Peyer's patch (tissue), 4 donors: ENCODE results near the gene NAA25. TPM values are rescaled to one million over a fixed set of nuclear protein-coding genes. Genes with fewer than 3 reads are reported as not detected.
"Not testable (repeated sequence)": the region's sequence is repeated elsewhere in the genome, so short reads cannot be mapped to it uniquely, and the experiment has no call there.

ENCODE experiments used
- DNase-seq, 3 donors: peaks; one replicate each; pipeline ENCODE4 v3.0.0-alpha.2; 2017 to 2019
- H3K27ac ChIP-seq, 4 donors: fragments of 200-600 bp; sonication (generic); one replicate each; pipeline ENCODE4 v1.5.1; 2016 to 2019
- H3K27me3 ChIP-seq, 2 donors: fragments of 200-600 bp; sonication (generic); one replicate each; pipeline ENCODE4 v1.5.1; 2019
- H3K36me3 ChIP-seq, 3 donors: fragments of 200-600 bp; sonication (generic); one replicate each; pipeline ENCODE4 v1.5.1; 2016 to 2019
- H3K4me1 ChIP-seq, 4 donors: fragments of 200-600 bp; sonication (generic); one replicate each; pipeline ENCODE4 v1.5.1; 2016 to 2019
- H3K4me3 ChIP-seq, 4 donors: fragments of 200-600 bp; sonication (generic); 1 replicate in 3 of 4; 2 replicates in 1 of 4; pipeline ENCODE4 v1.5.1; 2016 to 2019; ENCODE audit warnings: mild to moderate bottlenecking in 1 of 4
- H3K9me3 ChIP-seq, 4 donors: fragments of 200-600 bp; sonication (generic); one replicate each; pipeline ENCODE4 v1.5.1; 2016 to 2019; ENCODE audit warnings: mild to moderate bottlenecking in 1 of 4
- POLR2A ChIP-seq, 2 donors: fragments of 450-650 bp; IDR thresholded peaks; one replicate each; pipeline ENCODE4 v1.5.1; 2017; ENCODE audit warnings: antibody characterized with exemption in 2 of 2, mild to moderate bottlenecking in 2 of 2, moderate library complexity in 2 of 2
- total RNA-seq, 4 donors: library from RNA; depleted of rRNA; stranded (reverse); fragments of >200 nt; gene quantifications; one replicate each; pipeline ENCODE4 v1.1.0, GENCODE V29; 2016
- TF ChIP-seq, protein P1 (sequence below), 6 experiments: fragments of 450-650 bp in 4 of 6; fragments of 200-600 bp in 2 of 6; sonication (generic) in 1 of 6; IDR thresholded peaks; one replicate each; pipeline ENCODE4 v1.5.1; 2017 to 2019; ENCODE audit warnings: antibody characterized with exemption in 6 of 6, mild to moderate bottlenecking in 3 of 6, moderate library complexity in 1 of 6

The NAA25 gene
- total RNA-seq, 4 donors from 2014 or later: 18.9 to 25.6 (median 22.2) TPM

DNA sequence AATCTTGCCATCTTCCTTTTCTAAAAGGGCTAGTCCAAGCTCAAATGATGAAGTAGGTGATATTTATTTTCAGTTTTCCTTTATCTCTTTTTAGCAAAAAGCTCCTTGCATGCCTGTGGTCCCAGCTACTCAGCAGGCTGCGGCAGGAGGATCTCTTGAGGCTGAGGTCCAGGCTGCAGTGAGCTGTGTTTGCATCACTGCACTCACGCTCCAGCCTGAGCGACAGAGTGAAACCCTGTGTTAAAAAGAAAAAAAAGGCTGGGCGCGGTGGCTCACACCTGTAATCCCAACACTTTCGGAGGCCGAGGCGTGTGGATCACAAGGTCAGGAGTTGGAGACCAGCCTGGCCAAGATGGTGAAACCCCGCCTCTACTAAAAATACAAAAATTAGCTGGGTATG lies 100.6 kb downstream of the NAA25 start:
- no peak for TF ChIP-seq POLR2A (IDR thresholded peaks at IDR 0.05)
- TF ChIP-seq, protein P1, sequence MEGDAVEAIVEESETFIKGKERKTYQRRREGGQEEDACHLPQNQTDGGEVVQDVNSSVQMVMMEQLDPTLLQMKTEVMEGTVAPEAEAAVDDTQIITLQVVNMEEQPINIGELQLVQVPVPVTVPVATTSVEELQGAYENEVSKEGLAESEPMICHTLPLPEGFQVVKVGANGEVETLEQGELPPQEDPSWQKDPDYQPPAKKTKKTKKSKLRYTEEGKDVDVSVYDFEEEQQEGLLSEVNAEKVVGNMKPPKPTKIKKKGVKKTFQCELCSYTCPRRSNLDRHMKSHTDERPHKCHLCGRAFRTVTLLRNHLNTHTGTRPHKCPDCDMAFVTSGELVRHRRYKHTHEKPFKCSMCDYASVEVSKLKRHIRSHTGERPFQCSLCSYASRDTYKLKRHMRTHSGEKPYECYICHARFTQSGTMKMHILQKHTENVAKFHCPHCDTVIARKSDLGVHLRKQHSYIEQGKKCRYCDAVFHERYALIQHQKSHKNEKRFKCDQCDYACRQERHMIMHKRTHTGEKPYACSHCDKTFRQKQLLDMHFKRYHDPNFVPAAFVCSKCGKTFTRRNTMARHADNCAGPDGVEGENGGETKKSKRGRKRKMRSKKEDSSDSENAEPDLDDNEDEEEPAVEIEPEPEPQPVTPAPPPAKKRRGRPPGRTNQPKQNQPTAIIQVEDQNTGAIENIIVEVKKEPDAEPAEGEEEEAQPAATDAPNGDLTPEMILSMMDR (IDR thresholded peaks at IDR 0.05): no peak
- Histone ChIP-seq H3K27me3 (no peaks in the 10 kb centered on the region), H3K4me3 (no peak overlapping the region), H3K36me3 (no peaks in the 10 kb centered on the region), H3K27ac (no peak overlapping the region), H3K4me1 (peaks cover 0 to 16% (median 4%) of the 10 kb centered on the region in 4 donors), H3K9me3 (no peaks in the 10 kb centered on the region)
- DNase-seq: no peak

DNA sequence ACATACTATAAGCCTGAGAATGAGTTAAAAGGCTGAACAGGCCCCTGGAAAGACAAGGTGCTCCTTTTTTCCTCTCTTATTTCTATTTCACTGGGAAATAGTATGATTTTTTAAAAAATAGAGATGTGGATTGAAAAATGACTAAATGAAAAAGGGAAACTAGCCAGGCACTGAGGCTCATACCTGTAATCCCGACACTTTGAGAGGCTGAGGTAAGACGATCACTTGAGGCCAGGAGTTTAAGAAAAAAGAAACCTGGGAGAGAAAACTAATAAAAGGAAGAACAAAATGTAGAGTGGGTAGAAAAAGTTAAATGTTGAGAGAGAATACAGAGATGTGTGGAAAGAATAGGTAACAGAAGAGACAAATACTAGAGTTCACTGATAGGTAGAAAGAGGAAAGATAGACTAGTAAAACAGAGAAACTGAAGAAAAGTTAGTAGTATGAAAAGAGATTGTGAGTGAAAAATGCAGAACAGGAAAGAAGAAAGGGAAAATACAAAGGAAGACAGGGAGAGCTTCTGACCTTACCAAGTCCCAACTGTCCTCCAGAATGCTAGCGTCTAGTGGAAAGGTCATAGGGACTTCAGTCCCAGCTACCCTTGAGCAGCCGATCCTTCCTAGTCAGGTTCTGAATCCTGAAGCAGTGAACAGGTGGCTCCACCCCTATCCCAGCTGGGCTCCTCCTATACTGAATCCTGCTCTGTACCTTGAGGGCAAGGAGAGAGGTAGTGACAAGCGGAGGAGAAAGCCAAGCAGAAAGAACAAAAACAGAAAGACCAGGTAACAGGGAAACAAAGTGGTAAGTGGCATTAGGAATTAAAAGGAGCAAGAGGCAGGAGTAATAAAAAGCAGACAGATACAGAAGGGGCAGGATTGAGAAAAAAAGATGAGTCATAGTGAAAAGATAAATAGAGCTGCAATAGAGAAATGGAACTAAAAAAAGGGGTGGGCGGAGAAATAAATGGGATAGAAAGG lies 102.9 kb downstream of the NAA25 start:
- Histone ChIP-seq H3K27me3 (no peaks in the 10 kb centered on the region), H3K27ac (peak overlapping the region in 3 of 4 donors; percentile 0 to 62 (median 16)), H3K9me3 (no peaks in the 10 kb centered on the region), H3K4me1 (peaks cover 0 to 2% (median 0%) of the 10 kb centered on the region in 4 donors), H3K4me3 (peak overlapping the region in 2 of 4 donors; percentile 19 to 29), H3K36me3 (no peaks in the 10 kb centered on the region)
- TF ChIP-seq POLR2A (IDR thresholded peaks at IDR 0.05): peak; percentile 66 to 75
- TF ChIP-seq, protein P1 (IDR thresholded peaks at IDR 0.05): no peak
- DNase-seq: peak in 2 of 3 donors; percentile 70 to 85

DNA sequence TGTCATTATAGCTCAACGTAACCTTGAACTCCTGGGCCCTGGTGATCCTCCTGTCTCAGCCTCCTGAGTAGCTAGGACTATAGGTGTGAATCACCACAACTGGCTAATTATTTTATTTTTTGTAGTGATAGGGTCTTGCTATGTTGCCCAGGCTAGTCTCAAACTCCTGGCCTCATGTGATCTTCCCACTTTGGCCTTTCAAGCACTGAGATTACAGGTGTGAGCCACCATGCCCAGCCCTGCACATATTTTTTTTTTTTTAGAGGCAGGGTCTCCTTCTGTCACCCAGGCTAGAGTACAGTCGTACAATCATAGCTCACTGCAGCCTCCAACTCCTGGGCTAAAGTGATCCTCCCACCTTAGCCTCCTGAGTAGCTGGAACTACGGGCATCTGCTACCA lies 104.5 kb downstream of the NAA25 start:
- no peak for DNase-seq
- H3K4me1 ChIP-seq: no peaks in the 10 kb centered on the region
- TF ChIP-seq POLR2A (IDR thresholded peaks at IDR 0.05): no peak
- TF ChIP-seq, protein P1 (IDR thresholded peaks at IDR 0.05): no peak
- no peaks in the 10 kb centered on the region for H3K36me3 ChIP-seq
- H3K4me3 ChIP-seq: no peak overlapping the region
- no peaks in the 10 kb centered on the region for H3K27me3 ChIP-seq
- no peaks in the 10 kb centered on the region for H3K9me3 ChIP-seq
- no peak overlapping the region for H3K27ac ChIP-seq

DNA sequence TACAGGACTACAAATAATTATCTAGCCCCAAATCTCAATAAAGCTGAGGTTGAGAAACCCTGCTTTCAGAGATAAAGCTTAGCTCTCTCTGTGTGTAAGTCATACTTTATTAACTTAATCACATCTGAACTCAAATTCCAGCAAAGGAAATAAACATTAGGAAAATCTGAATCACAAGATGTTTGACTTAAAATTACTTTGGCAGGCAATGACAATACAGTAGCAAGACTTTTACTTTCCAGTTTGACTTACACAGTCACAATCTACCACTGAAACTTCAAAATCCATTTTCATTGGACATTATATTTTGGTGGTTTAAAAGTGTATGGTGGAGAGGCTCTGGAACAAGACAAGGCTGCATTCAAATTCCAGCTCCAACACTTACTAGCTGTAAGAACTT lies 107.0 kb downstream of the NAA25 start:
- H3K27ac ChIP-seq: peak overlapping the region in 3 of 4 donors; percentile 2 to 46 (median 31)
- H3K36me3 ChIP-seq: no peaks in the 10 kb centered on the region
- no peaks in the 10 kb centered on the region for H3K9me3 ChIP-seq
- H3K4me1 ChIP-seq: no peaks in the 10 kb centered on the region
- TF ChIP-seq POLR2A (IDR thresholded peaks at IDR 0.05): no peak
- TF ChIP-seq, protein P1 (IDR thresholded peaks at IDR 0.05): no peak
- peak overlapping the region in 2 of 4 donors; percentile 16 for H3K4me3 ChIP-seq
- DNase-seq: no peak
- no peaks in the 10 kb centered on the region for H3K27me3 ChIP-seq

DNA sequence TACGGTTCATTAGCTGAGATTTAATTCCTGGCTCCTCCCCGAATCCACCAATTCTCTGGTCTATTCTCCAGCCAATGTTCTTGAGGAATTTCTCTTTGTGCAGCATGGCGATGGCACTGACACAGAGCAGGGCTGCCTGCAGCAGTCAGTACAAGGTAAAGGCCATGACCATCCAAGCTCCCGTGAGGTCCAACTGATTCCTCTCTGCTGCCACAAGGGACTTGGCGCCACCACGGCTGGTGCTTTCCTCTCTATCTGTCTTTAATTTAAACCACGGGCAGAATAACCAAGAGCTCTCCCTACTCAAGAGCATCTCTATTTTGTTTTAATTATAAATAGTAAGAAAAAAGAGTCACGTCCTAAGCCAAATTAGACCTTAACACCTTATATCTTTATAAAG lies 107.8 kb downstream of the NAA25 start:
- Histone ChIP-seq H3K4me1 (no peaks in the 10 kb centered on the region), H3K4me3 (no peak overlapping the region), H3K27me3 (no peaks in the 10 kb centered on the region), H3K27ac (peak overlapping the region in 1 of 4 donors; percentile 46), H3K36me3 (no peaks in the 10 kb centered on the region), H3K9me3 (no peaks in the 10 kb centered on the region)
- no peak for DNase-seq
- TF ChIP-seq, protein P1 (IDR thresholded peaks at IDR 0.05): no peak
- TF ChIP-seq POLR2A (IDR thresholded peaks at IDR 0.05): no peak

DNA sequence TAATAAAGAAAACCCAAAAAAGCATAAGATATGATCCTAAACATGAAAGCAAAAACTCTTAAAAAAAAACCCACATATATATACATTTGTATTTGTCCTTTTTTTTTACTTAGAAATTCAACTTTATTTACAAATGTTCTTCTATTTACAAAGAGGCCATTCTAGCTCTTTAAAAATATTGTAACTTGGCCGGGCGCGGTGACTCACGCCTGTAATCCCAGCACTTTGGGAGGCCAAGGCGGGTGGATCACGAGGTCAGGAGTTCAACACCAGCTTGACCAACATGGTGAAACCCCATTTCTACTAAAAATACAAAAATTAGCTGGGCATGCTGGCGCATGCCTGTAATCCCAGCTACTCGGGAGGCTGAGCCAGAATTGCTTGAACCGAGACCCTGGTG lies 109.5 kb downstream of the NAA25 start:
- not testable (repeated sequence) for H3K4me3 ChIP-seq, H3K4me1 ChIP-seq, H3K27ac ChIP-seq, DNase-seq, H3K36me3 ChIP-seq, H3K27me3 ChIP-seq, H3K9me3 ChIP-seq
